ENCODE data around the gene NR2E3. TPM values are rescaled to one million over a fixed set of nuclear protein-coding genes. Genes with fewer than 3 reads are reported as not detected.

The NR2E3 gene
- total and polyA plus RNA-seq, 4 donors: 0.17 to 0.18 TPM; not detected in 2

DNA sequence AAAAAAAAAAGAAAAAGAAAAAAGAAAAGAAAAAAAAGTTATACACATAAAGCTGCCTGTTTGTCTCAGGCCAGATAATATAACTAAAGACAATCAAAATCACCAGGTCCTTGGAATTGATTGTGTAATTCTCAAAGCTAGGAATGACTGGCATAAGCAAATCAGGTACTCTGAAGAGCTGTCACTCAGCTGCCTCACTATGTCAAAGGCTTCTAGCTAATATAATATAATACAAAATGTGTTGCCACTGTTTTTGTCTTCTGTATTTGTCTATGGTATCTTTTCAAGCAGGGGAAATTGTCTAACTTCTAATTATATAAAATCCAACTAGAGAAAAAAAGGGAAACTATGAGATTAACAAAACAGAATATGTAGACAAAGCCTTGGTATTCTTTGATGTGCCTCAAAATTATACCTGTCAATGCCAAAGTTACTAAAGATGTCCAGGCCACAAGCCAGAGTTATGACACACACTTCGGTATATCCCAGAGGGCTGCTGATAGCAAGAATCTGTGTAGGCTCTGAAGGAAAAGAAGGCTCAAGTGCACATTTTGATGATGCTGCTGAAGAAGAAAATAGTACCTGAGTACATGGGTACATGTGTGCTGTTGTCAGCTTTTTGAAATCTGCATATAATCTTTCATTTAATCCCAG, 37.0 kb upstream of the NR2E3 start:
- no peak overlapping the region for H3K27ac ChIP-seq (ENCODE audit: low read depth in 1 of 2, low read length in 2 of 2)
- TF ChIP-seq JUND (IDR thresholded peaks at IDR 0.05): no peak
- TF ChIP-seq HNF4G (IDR thresholded peaks at IDR 0.05): no peak
- no peak for TF ChIP-seq SP1 (IDR thresholded peaks at IDR 0.05)
- no peak for TF ChIP-seq FOXA1 (IDR thresholded peaks at IDR 0.05)
- TF ChIP-seq RXRA (IDR thresholded peaks at IDR 0.05): no peak
- TF ChIP-seq TAF1 (conservative IDR thresholded peaks at IDR 0.05): no peak
- no peak overlapping the region for H3K9ac ChIP-seq (ENCODE audit: low read depth in 1 of 2, low read length in 2 of 2)
- no peaks in the 10 kb centered on the region for H3K4me1 ChIP-seq (ENCODE audit: control insufficient read depth in 4 of 4, insufficient read depth in 4 of 4, low read length in 3 of 4)
- H3K27me3 ChIP-seq (ENCODE audit: control insufficient read depth in 4 of 4, insufficient read depth in 4 of 4, low read length in 3 of 4): no peaks in the 10 kb centered on the region
- no peak overlapping the region for H3K4me3 ChIP-seq (ENCODE audit: low read depth in 1 of 3, low read length in 3 of 3)
- peaks cover 0 to 17% (median 5%) of the 10 kb centered on the region in 4 donors for H3K36me3 ChIP-seq (ENCODE audit: control insufficient read depth in 4 of 4, insufficient read depth in 3 of 4, low read depth in 1 of 4, low read length in 3 of 4)
- no peaks in the 10 kb centered on the region for H3K9me3 ChIP-seq (ENCODE audit: control insufficient read depth in 4 of 4, low read length in 3 of 4)
- DNase-seq (ENCODE audit: low spot score): no peak
- 94% methylated on average over 1 of the region's 1 CpG for WGBS

GRCh38 chr15:71775856-71776255, 34.5 kb upstream of the NR2E3 start:
- no peak for DNase-seq (ENCODE audit: low spot score)
- H3K36me3 ChIP-seq (ENCODE audit: control insufficient read depth in 4 of 4, insufficient read depth in 3 of 4, low read depth in 1 of 4, low read length in 3 of 4): peaks cover 0 to 17% (median 5%) of the 10 kb centered on the region in 4 donors
- H3K27ac ChIP-seq (ENCODE audit: low read depth in 1 of 2, low read length in 2 of 2): no peak overlapping the region
- no peak overlapping the region for H3K9ac ChIP-seq (ENCODE audit: low read depth in 1 of 2, low read length in 2 of 2)
- H3K4me3 ChIP-seq (ENCODE audit: low read depth in 1 of 3, low read length in 3 of 3): no peak overlapping the region
- H3K27me3 ChIP-seq (ENCODE audit: control insufficient read depth in 4 of 4, insufficient read depth in 4 of 4, low read length in 3 of 4): no peaks in the 10 kb centered on the region
- no peak for TF ChIP-seq NR2F2 (IDR thresholded peaks at IDR 0.05)
- TF ChIP-seq RXRA (IDR thresholded peaks at IDR 0.05): no peak
- no peak for TF ChIP-seq RAD21 (IDR thresholded peaks at IDR 0.05)
- TF ChIP-seq, protein P1, sequence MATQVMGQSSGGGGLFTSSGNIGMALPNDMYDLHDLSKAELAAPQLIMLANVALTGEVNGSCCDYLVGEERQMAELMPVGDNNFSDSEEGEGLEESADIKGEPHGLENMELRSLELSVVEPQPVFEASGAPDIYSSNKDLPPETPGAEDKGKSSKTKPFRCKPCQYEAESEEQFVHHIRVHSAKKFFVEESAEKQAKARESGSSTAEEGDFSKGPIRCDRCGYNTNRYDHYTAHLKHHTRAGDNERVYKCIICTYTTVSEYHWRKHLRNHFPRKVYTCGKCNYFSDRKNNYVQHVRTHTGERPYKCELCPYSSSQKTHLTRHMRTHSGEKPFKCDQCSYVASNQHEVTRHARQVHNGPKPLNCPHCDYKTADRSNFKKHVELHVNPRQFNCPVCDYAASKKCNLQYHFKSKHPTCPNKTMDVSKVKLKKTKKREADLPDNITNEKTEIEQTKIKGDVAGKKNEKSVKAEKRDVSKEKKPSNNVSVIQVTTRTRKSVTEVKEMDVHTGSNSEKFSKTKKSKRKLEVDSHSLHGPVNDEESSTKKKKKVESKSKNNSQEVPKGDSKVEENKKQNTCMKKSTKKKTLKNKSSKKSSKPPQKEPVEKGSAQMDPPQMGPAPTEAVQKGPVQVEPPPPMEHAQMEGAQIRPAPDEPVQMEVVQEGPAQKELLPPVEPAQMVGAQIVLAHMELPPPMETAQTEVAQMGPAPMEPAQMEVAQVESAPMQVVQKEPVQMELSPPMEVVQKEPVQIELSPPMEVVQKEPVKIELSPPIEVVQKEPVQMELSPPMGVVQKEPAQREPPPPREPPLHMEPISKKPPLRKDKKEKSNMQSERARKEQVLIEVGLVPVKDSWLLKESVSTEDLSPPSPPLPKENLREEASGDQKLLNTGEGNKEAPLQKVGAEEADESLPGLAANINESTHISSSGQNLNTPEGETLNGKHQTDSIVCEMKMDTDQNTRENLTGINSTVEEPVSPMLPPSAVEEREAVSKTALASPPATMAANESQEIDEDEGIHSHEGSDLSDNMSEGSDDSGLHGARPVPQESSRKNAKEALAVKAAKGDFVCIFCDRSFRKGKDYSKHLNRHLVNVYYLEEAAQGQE (IDR thresholded peaks at IDR 0.05): no peak
- TF ChIP-seq, protein P2, sequence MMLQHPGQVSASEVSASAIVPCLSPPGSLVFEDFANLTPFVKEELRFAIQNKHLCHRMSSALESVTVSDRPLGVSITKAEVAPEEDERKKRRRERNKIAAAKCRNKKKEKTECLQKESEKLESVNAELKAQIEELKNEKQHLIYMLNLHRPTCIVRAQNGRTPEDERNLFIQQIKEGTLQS (IDR thresholded peaks at IDR 0.05): no peak
- TF ChIP-seq SP1 (IDR thresholded peaks at IDR 0.05): no peak
- no peak for TF ChIP-seq EGR1 (IDR thresholded peaks at IDR 0.05; ENCODE audit: low read depth in 2 of 2)
- TF ChIP-seq MAX (IDR thresholded peaks at IDR 0.05): no peak
- TF ChIP-seq FOXA1 (IDR thresholded peaks at IDR 0.05): no peak
- TF ChIP-seq HNF4A (conservative IDR thresholded peaks at IDR 0.05): no peak
- no peak for TF ChIP-seq ZBTB33 (IDR thresholded peaks at IDR 0.05)
- TF ChIP-seq HNF4G (IDR thresholded peaks at IDR 0.05): no peak
- TF ChIP-seq FOXA2 (IDR thresholded peaks at IDR 0.05): no peak
- TF ChIP-seq TAF1 (conservative IDR thresholded peaks at IDR 0.05): no peak
- no peak for TF ChIP-seq GABPA (IDR thresholded peaks at IDR 0.05 in 1 of 2, conservative IDR thresholded peaks at IDR 0.05 in 1 of 2)
- no peaks in the 10 kb centered on the region for H3K9me3 ChIP-seq (ENCODE audit: control insufficient read depth in 4 of 4, low read length in 3 of 4)
- no peaks in the 10 kb centered on the region for H3K4me1 ChIP-seq (ENCODE audit: control insufficient read depth in 4 of 4, insufficient read depth in 4 of 4, low read length in 3 of 4)
